K562 (cell line): Measurements from ENCODE around the gene GOLGA8H. TPM values are rescaled to one million over a fixed set of nuclear protein-coding genes. Genes with fewer than 3 reads are reported as not detected.
"Not testable (repeated sequence)": the region's sequence is repeated elsewhere in the genome, so short reads cannot be mapped to it uniquely, and the experiment has no call there.

ENCODE experiments used
- ATAC-seq: fragments of 200-7000 bp; cut with Tn5 transposase; 3 replicates; pipeline ENCODE4 v1.9.1; 2020; ENCODE audit warnings: moderate library complexity
- BruUV-seq: library from RNA; stranded (reverse); fragments of 400-500 nt; replicated peaks from 2 replicates; lab custom pipeline; 2021; lab: Mats Ljungman, UMichigan
- CTCF ChIA-PET: fragments of 300-600 bp; formaldehyde crosslinking; extraction: SDS; loops from one replicate; lab custom pipeline; 2021; ENCODE audit warnings: low intra/inter-chr PET ratio; lab: Yijun Ruan, JAX
- POLR2A ChIA-PET: fragments of 300-600, 350-650 bp; sonication (Branson Sonifier 250); formaldehyde crosslinking; extraction: SDS; loops from one replicate; lab custom pipeline; 2021; ENCODE audit warnings: antibody characterized with exemption, inconsistent platforms; lab: Yijun Ruan, JAX
- DNase-seq, 4 experiments: peaks; one replicate each; pipeline versions ENCODE4 v3.0.0 to v3.0.0-alpha.2; 2011 to 2018; ENCODE audit warnings: low spot score in 3 of 4, mixed read lengths in 3 of 4; ENCODE audit errors: extremely low read depth in 1 of 4
- FAIRE-seq: peaks from 2 replicates; lab custom pipeline; 2011; peaks lifted over from hg19 to GRCh38; lab: Jason Lieb, UNC
- H2AFZ ChIP-seq: 2 replicates; pipeline ENCODE4 v1.6.0; 2011; ENCODE audit warnings: low read depth, low read length, control low read depth, inconsistent platforms
- H3K27ac ChIP-seq: fragments of 200-600 bp; 3 replicates; pipeline ENCODE4 v1.8.0; 2011; ENCODE audit warnings: low read depth, mild to moderate bottlenecking, control low read depth, inconsistent platforms, low read length, moderate library complexity, mixed read lengths; ENCODE audit errors: extremely low read depth
- H3K27me3 ChIP-seq, 2 experiments: fragments of 300-600 bp in 1 of 2; 2 replicates in 1 of 2; 3 replicates in 1 of 2; pipeline versions ENCODE4 v1.6.0 to v1.8.0; 2011; ENCODE audit warnings: inconsistent platforms in 2 of 2, low read length in 2 of 2, mild to moderate bottlenecking in 1 of 2, mixed read lengths in 1 of 2, moderate library complexity in 1 of 2; ENCODE audit not compliant: control insufficient read depth in 2 of 2, insufficient read depth in 2 of 2
- H3K36me3 ChIP-seq: fragments of 300-600 bp; 3 replicates; pipeline ENCODE4 v1.8.0; 2011; ENCODE audit warnings: mild to moderate bottlenecking, low read length, inconsistent platforms; ENCODE audit not compliant: control insufficient read depth, insufficient read depth
- H3K4me1 ChIP-seq, 2 experiments: fragments of 200-600 bp in 1 of 2; replicated peaks in 1 of 2; 2 replicates in 1 of 2; 3 replicates in 1 of 2; pipeline versions ENCODE4 v1.5.1 to v1.8.0; 2011; ENCODE audit warnings: inconsistent platforms in 2 of 2, low read length in 2 of 2, mild to moderate bottlenecking in 1 of 2, mixed read lengths in 1 of 2, moderate library complexity in 1 of 2; ENCODE audit not compliant: control insufficient read depth in 2 of 2, insufficient read depth in 2 of 2
- H3K4me2 ChIP-seq: 2 replicates; pipeline ENCODE4 v1.6.1; 2011; ENCODE audit warnings: low read length, control low read depth, inconsistent platforms, mixed read lengths; ENCODE audit not compliant: insufficient read depth
- H3K4me3 ChIP-seq: fragments of 200-600 bp; sonication (generic), shearing (Covaris generic); 2 replicates; pipeline ENCODE4 v1.5.1; 2016; ENCODE audit warnings: control low read depth, inconsistent platforms
- H3K79me2 ChIP-seq: fragments of 200-600 bp; 3 replicates; pipeline ENCODE4 v1.8.0; 2011; ENCODE audit warnings: low read length, inconsistent platforms; ENCODE audit not compliant: control insufficient read depth, insufficient read depth
- H3K9ac ChIP-seq, 2 experiments: 2 replicates each; pipeline versions ENCODE4 v1.6.0 to v1.6.1; 2011; ENCODE audit warnings: low read depth in 2 of 2, low read length in 2 of 2, control low read depth in 1 of 2, inconsistent platforms in 1 of 2, mild to moderate bottlenecking in 1 of 2, mixed read lengths in 1 of 2; ENCODE audit not compliant: insufficient read depth in 1 of 2
- H3K9me1 ChIP-seq: one replicate; pipeline ENCODE4 v1.6.0; 2011; ENCODE audit warnings: inconsistent platforms, mild to moderate bottlenecking, low read length, moderate library complexity; ENCODE audit not compliant: control insufficient read depth, insufficient read depth
- H3K9me3 ChIP-seq: replicated peaks from 2 replicates; pipeline ENCODE4 v1.5.1; 2011; ENCODE audit warnings: low read depth, low read length, inconsistent platforms; ENCODE audit not compliant: control insufficient read depth, insufficient read depth
- H4K20me1 ChIP-seq: replicated peaks from 2 replicates; pipeline ENCODE4 v1.6.1; 2011; ENCODE audit warnings: low read length, inconsistent platforms, mixed read lengths; ENCODE audit not compliant: control insufficient read depth, insufficient read depth
- WGBS: fragments of 100-300 bp; shearing (Covaris generic); methylation state at CpG from one replicate; pipeline ENCODE4 v1.1.6; 2016; ENCODE audit warnings: low coverage, mixed read lengths; ENCODE audit not compliant: insufficient coverage; ENCODE audit errors: missing lambda C conversion rate; 5-methylcytosine and 5-hydroxymethylcytosine counted together
- in situ Hi-C: fragments of 300-500 bp; cut with MboI; formaldehyde crosslinking; loops from 4 replicates; pipeline ENCODE4 v1.15.0; 2018; ENCODE audit warnings: inconsistent platforms, mixed read lengths
- intact Hi-C: fragments of 100-400 bp; cut with micrococcal nuclease; formaldehyde crosslinking; loops from 2 replicates; pipeline ENCODE4 v1.14.2; 2022
- polyA plus RNA-seq, 8 experiments: library from polyadenylated mRNA; depleted of rRNA in 4 of 8; stranded (reverse) in 5 of 8; unstranded in 3 of 8; fragments of >200 nt; fragmentation: Nextera tagmentation in 2 of 8; fragmentation: Illumina TruSeq in 1 of 8; extraction: Ambion mirVana in 2 of 8; extraction: Trizol in 1 of 8; gene quantifications; 2 replicates each; pipeline versions ENCODE4 v1.2.1 to v1.2.3, GENCODE V29; 2011 to 2014; ENCODE audit warnings: inconsistent platforms in 1 of 8, missing spikeins in 1 of 8
- total RNA-seq, 7 experiments: library from RNA; depleted of rRNA in 6 of 7; stranded (reverse); fragments of >200 nt in 6 of 7; fragmentation: Illumina TruSeq in 2 of 7; extraction: Trizol in 2 of 7; gene quantifications; 2 replicates each; pipeline versions ENCODE4 v1.2.1 to v1.2.3, GENCODE V29; 2011 to 2021; ENCODE audit warnings: low replicate concordance in 1 of 7

The GOLGA8H gene
- total and polyA plus RNA-seq, 9 of the 15 experiments (the other 6 are each of a cell fraction or from before 2014, with no cell fraction given): 0.04 TPM; not detected in 8

DNA sequence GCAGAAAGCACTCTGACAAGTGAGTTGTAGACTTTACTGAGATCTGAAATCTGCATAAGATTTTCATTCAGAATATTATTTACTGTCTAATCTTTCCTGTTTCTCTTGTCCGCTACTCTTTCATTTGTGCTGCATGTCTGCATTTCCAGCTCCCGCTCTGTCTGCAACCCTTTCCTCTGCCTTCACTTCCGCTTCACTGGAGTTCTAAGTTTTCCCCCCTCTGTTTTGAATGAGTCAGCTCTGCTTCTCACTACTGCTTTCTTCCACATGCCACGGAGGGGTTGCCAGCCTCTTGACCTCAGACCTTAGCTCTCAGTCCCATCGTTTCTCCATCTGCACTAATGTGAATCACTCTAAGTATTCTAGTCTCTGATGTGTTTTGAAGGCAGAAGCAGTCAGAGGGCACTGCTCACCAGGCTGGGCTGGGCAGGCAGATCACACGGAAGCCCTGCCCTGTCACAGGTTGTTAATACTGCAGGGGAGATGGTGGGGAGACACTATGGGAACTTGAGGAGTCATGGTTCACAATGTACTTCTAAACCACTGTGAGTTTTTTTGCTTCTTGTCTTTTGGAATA is 24.3 kb upstream of the GOLGA8H start:
- POLR2A ChIA-PET, H3K27ac ChIP-seq, H4K20me1 ChIP-seq, BruUV-seq, intact Hi-C loops, H3K27me3 ChIP-seq, H3K9ac ChIP-seq, H3K36me3 ChIP-seq, ATAC-seq, H3K4me2 ChIP-seq, H2AFZ ChIP-seq, H3K4me1 ChIP-seq, DNase-seq, H3K79me2 ChIP-seq, H3K9me3 ChIP-seq, FAIRE-seq, CTCF ChIA-PET, H3K9me1 ChIP-seq, H3K4me3 ChIP-seq: not testable (repeated sequence)
- no CpG with 5 or more reads among the region's 6 CpGs for WGBS
- in situ Hi-C loops: loop anchor here (25.0 kb wide), 1 partner anchor 517 kb away; no protein-coding TSS in a partner anchor

DNA sequence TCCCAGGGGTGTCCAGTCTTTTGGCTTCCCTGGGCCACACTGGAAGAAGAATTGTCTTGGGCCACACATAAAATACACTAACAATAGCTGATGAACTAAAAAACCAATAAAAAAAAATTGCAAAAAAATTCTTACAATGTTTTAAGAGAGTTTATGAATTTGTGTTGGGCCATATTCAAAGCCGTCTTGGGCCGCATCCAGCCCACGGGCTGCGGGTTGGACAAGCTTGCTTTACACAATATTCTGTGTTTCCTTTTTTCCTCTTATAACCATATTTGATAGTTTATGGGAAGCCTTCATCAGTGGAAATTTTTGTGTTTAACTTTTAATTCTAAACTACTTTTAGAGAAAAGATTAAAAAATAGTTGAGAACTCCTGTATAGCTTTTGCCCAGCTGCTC is 23.1 kb upstream of the GOLGA8H start:
- H3K79me2 ChIP-seq, H3K4me2 ChIP-seq, H3K4me3 ChIP-seq, CTCF ChIA-PET, intact Hi-C loops, H3K9me3 ChIP-seq, ATAC-seq, H3K27ac ChIP-seq, H4K20me1 ChIP-seq, DNase-seq, H3K9ac ChIP-seq, H3K36me3 ChIP-seq, BruUV-seq, FAIRE-seq, H3K9me1 ChIP-seq, H3K4me1 ChIP-seq, H3K27me3 ChIP-seq, POLR2A ChIA-PET, H2AFZ ChIP-seq: not testable (repeated sequence)
- in situ Hi-C loops: loop anchor here (25.0 kb wide), 1 partner anchor 518 kb away; no protein-coding TSS in a partner anchor
- no CpG with 5 or more reads among the region's 4 CpGs for WGBS

DNA sequence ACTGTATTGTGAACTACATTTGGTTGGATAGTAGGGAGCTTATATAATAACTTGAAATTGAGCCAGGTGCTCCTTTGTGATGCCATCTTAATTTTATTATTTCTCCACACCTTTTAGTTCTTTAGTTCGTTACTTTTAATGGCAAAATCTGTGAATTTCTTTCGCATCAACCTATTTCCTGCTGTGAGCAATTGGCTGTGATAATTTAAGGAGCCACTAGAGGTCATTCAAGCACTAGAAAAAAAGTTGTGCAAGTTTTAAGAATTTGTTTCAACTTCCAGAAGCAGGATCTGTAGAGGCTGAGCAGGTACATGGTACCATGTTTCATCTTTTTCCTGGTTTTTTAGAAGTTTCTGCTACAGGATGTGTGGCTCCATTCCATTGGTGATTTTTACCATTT is 4.9 kb upstream of the GOLGA8H start:
- H4K20me1 ChIP-seq, H3K36me3 ChIP-seq, H3K4me3 ChIP-seq, BruUV-seq, ATAC-seq, intact Hi-C loops, H3K9me3 ChIP-seq, POLR2A ChIA-PET, H3K9ac ChIP-seq, H2AFZ ChIP-seq, H3K79me2 ChIP-seq, H3K4me2 ChIP-seq, H3K9me1 ChIP-seq, H3K4me1 ChIP-seq, DNase-seq, H3K27ac ChIP-seq, H3K27me3 ChIP-seq, CTCF ChIA-PET, FAIRE-seq: not testable (repeated sequence)
- no CpG with 5 or more reads among the region's 2 CpGs for WGBS
- in situ Hi-C loops: loop anchor here (25.0 kb wide), 1 partner anchor 537 kb away; no protein-coding TSS in a partner anchor

DNA sequence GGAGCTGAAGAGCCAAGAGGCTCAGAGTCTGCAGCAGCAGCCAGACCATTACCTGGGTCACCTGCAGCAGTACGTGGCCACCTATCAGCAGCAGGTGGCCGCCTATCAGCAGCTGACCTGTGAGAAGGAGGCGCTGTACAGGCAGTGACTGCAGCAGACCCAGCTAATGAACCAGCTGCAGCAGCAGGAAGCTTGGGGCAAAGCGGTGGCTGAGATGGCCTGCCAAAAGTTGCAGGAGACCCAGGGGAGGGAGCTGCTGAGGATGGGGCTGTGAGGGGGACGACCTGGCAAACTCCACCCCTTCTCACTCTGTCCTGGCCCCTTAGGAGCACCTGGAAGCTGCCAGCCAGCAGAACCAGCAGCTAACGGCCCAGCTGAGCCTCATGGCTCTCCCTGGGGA is 8.4 kb downstream of the GOLGA8H start:
- H3K36me3 ChIP-seq, intact Hi-C loops, H4K20me1 ChIP-seq, ATAC-seq, H3K79me2 ChIP-seq, FAIRE-seq, H3K9ac ChIP-seq, H3K9me3 ChIP-seq, H3K9me1 ChIP-seq, H3K4me3 ChIP-seq, CTCF ChIA-PET, H3K27ac ChIP-seq, DNase-seq, H2AFZ ChIP-seq, BruUV-seq, H3K27me3 ChIP-seq, H3K4me1 ChIP-seq, in situ Hi-C loops, POLR2A ChIA-PET, H3K4me2 ChIP-seq: not testable (repeated sequence)
- no CpG with 5 or more reads among the region's 6 CpGs for WGBS
